Panc1 (cell line): ENCODE data around the gene CLMN. TPM values are rescaled to one million over a fixed set of nuclear protein-coding genes. Genes with fewer than 3 reads are reported as not detected.

Experiments used
- ATAC-seq: fragments of 200-7000 bp; cut with Tn5 transposase; 2 replicates; pipeline ENCODE4 v1.9.1; 2020; ENCODE audit warnings: mild to moderate bottlenecking, moderate library complexity
- BruUV-seq: library from RNA; stranded (reverse); fragments of 400-500 nt; replicated peaks from 2 replicates; lab custom pipeline; 2021; lab: Mats Ljungman, UMichigan
- CTCF ChIA-PET: fragments of 300-600 bp; sonication (Branson Sonifier 250); formaldehyde crosslinking; loops from one replicate; lab custom pipeline; 2022; ENCODE audit warnings: antibody characterized with exemption; lab: Charles Lee
- POLR2A ChIA-PET: fragments of 300-600 bp; sonication (Branson Sonifier 250); formaldehyde crosslinking; loops from one replicate; lab custom pipeline; 2022; ENCODE audit warnings: antibody characterized with exemption; lab: Charles Lee
- DNase-seq: peaks from one replicate; pipeline ENCODE4 v3.0.0-alpha.2; 2010; ENCODE audit warnings: low read depth, low spot score
- H3K27ac ChIP-seq: 2 replicates; pipeline ENCODE4 v1.5.1; 2011; ENCODE audit warnings: mild to moderate bottlenecking, low read length, inconsistent platforms
- H3K27me3 ChIP-seq: fragments of 200-500 bp; sonication (Bioruptor generic); 2 replicates; pipeline ENCODE4 v1.6.0; 2014; ENCODE audit warnings: low read length, inconsistent platforms; ENCODE audit not compliant: control insufficient read depth, insufficient read depth
- H3K36me3 ChIP-seq: fragments of 200-500 bp; sonication (Bioruptor generic); 2 replicates; pipeline ENCODE4 v1.5.1; 2014; ENCODE audit warnings: inconsistent platforms, mild to moderate bottlenecking, low read length, moderate library complexity; ENCODE audit not compliant: control insufficient read depth, insufficient read depth
- H3K4me1 ChIP-seq: 2 replicates; pipeline ENCODE4 v1.5.1; 2011; ENCODE audit warnings: inconsistent platforms, mild to moderate bottlenecking, low read length, moderate library complexity; ENCODE audit not compliant: control insufficient read depth, insufficient read depth
- H3K4me3 ChIP-seq, 2 experiments: 2 replicates each; pipeline ENCODE4 v1.5.1; 2011 to 2012; ENCODE audit warnings: low read depth in 2 of 2, low read length in 2 of 2, mild to moderate bottlenecking in 2 of 2, inconsistent platforms in 1 of 2, moderate library complexity in 1 of 2
- H3K9me3 ChIP-seq: fragments of 200-500 bp; sonication (Bioruptor generic); 2 replicates; pipeline ENCODE4 v1.5.1; 2014; ENCODE audit warnings: low read depth, mild to moderate bottlenecking, inconsistent platforms, low read length, moderate library complexity; ENCODE audit not compliant: control insufficient read depth, insufficient read depth
- CTCF ChIP-seq: fragments of 450-650 bp; IDR thresholded peaks from 2 replicates; pipeline ENCODE4 v1.5.1; 2017; ENCODE audit warnings: mild to moderate bottlenecking
- POLR2AphosphoS5 ChIP-seq: IDR thresholded peaks from 2 replicates; pipeline ENCODE4 v1.6.1; 2012; ENCODE audit warnings: mild to moderate bottlenecking, low read depth, low read length, moderate library complexity
- REST ChIP-seq, 2 experiments: IDR thresholded peaks; 2 replicates each; pipeline ENCODE4 v1.6.1; 2011 to 2012; ENCODE audit warnings: low read depth in 2 of 2, control low read depth in 1 of 2, low read length in 1 of 2, mild to moderate bottlenecking in 1 of 2, moderate library complexity in 1 of 2; ENCODE audit not compliant: insufficient read depth in 1 of 2
- SIN3A ChIP-seq: IDR thresholded peaks from 2 replicates; pipeline ENCODE4 v1.6.1; 2012; ENCODE audit warnings: low read depth, mild to moderate bottlenecking, low read length, moderate library complexity, borderline replicate concordance; ENCODE audit not compliant: insufficient read depth
- in situ Hi-C: cut with HindIII; loops from 2 replicates; pipeline ENCODE4 v1.10.0; 2016; ENCODE audit warnings: low sequenced_read_pairs, low pct_unique_long_range_greater_than_20kb
- intact Hi-C: fragments of 100-400 bp; cut with micrococcal nuclease; formaldehyde crosslinking; loops from one replicate; pipeline ENCODE4 v1.10.0; 2022; ENCODE audit not compliant: unreplicated experiment
- total RNA-seq: library from RNA; stranded (reverse); gene quantifications from one replicate; pipeline ENCODE4 v1.2.1, GENCODE V29; 2021; ENCODE audit not compliant: unreplicated experiment

The CLMN gene
- total RNA-seq, 1 experiment from 2014 or later, result 34.9 TPM

GRCh38 chr14:95196826-95197545 is 122.7 kb downstream of the CLMN start:
- ATAC-seq, result no peak

GRCh38 chr14:95196268-95196667 is 123.4 kb downstream of the CLMN start:
- POLR2A ChIA-PET, result no interaction called here
- CTCF ChIA-PET, result no interaction called here
- H3K36me3 ChIP-seq, result no peaks in the 10 kb centered on the region
- no TSS peak for BruUV-seq
- no peaks in the 10 kb centered on the region for H3K9me3 ChIP-seq
- TF ChIP-seq CTCF (no peak), POLR2AphosphoS5 (no peak), SIN3A (no peak), REST (IDR thresholded peaks at IDR 0.05; ENCODE audit: insufficient read depth in 1 of 2, low read depth in 2 of 2, low read length in 1 of 2) (no peak)
- H3K4me3 ChIP-seq, result no peak overlapping the region
- intact Hi-C loops, result no loop called here
- in situ Hi-C loops, result no loop called here
- no peaks in the 10 kb centered on the region for H3K4me1 ChIP-seq
- ATAC-seq (no peak), DNase-seq (no peak)
- no peak overlapping the region for H3K27ac ChIP-seq
- no peaks in the 10 kb centered on the region for H3K27me3 ChIP-seq

More at GRCh38 chr14:95196826-95197545, 122.7 kb downstream of the CLMN start:
- H3K4me1 ChIP-seq, result no peaks in the 10 kb centered on the region
- ChIA-PET CTCF (no interaction called here), POLR2A (no interaction called here)
- intact Hi-C loops (no loop called here), in situ Hi-C loops (no loop called here)
- no peaks in the 10 kb centered on the region for H3K27me3 ChIP-seq
- H3K36me3 ChIP-seq, result no peaks in the 10 kb centered on the region
- no peak overlapping the region for H3K27ac ChIP-seq
- TF ChIP-seq REST (IDR thresholded peaks at IDR 0.05; ENCODE audit: insufficient read depth in 1 of 2, low read depth in 2 of 2, low read length in 1 of 2) (no peak), CTCF (no peak)
- no peak for DNase-seq
- no peaks in the 10 kb centered on the region for H3K9me3 ChIP-seq
- BruUV-seq, result no TSS peak
- no peak overlapping the region for H3K4me3 ChIP-seq
